Islet of Langerhans (tissue), 1 donor: ENCODE measurements around the gene GPR155.
"Not testable (repeated sequence)": the region's sequence is repeated elsewhere in the genome, so short reads cannot be mapped to it uniquely, and the experiment has no call there.

ENCODE experiments used
- FAIRE-seq: peaks from one replicate; lab custom pipeline; 2011; peaks lifted over from hg19 to GRCh38; lab: Jason Lieb, UNC

The GPR155 gene

GRCh38 chr2:174439323-174439722 is 47.5 kb downstream of the GPR155 start:
- FAIRE-seq: no peak

DNA sequence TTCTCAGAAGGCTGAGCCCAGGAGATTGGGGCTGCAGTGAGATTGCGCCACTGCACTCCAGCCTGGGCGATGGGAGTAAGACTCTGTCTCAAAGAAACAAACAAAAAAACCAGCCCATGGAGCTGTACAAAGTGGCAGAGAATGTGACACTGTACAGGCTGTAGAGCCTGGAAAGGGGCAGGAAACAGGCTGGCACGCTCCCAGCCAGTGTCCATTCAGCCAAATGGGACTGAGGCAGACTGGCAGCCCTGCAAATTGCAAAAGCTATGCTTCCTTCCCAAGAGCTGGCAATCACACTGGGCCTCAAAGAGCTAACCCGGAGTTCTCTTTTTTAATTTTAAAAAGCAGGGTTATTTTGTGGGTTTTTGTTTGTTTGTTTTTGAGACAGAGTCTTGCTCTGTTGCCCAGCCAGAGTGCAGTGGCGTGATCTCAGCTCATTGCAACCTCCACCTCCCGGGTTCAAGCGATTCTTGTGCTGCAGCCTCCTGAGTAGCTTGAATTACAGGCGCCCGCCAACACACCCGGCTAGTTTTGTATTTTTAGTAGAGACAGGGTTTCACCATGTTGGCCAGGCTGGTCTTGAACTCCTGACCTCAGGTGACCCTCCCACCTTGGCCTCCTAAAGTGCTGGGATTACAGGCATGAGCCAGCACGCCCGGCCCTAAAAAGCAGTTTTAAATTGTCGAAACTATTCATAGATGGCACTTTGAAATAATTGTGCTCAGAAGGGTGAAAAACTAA is 48.5 kb downstream of the GPR155 start:
- FAIRE-seq: no peak

- no peak for FAIRE-seq
Observed at GRCh38 chr2:174436351-174436750, 50.5 kb downstream of the GPR155 start.

DNA sequence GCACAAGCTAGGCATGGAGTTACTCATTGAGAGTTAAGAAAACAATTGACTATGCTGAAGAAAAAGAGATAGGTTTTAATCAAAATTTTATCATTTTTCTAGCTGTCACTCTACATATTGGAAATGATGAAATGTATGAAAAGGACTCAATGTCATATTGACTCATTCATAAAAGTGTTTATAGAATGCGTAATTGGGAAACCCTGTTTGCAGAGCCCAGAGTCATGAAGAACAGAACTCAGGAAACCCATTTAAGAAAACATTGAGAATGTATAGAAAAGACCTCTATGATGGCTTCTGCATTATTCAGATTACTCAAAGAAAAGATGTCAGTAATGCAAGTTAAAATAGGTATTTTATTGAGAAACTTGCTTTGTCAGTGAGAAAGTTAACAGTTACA is 54.9 kb downstream of the GPR155 start:
- no peak for FAIRE-seq

- no peak for FAIRE-seq
Observed at GRCh38 chr2:174430066-174430465, 56.8 kb downstream of the GPR155 start.

DNA sequence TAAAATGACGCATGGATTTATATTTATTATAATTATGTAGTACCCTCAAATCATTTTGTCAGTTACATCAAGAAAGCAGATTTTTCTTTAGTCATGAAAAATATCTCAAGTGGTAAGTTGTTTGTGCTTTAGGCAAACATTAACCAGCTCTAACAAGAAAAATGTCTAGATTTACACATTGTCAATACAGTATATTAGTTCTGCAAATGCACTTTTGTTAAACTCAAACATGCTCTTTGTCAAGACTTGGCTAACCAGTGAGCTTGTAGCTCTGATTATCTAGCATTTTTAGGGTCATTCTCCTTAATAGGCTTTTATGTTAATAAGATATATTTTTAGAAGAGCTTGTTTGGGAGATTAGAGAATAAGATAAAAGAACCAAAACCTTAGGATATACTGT is 58.6 kb downstream of the GPR155 start:
- FAIRE-seq: peak; percentile 74

GRCh38 chr2:174412256-174412655 is 74.6 kb downstream of the GPR155 start:
- no peak for FAIRE-seq

DNA sequence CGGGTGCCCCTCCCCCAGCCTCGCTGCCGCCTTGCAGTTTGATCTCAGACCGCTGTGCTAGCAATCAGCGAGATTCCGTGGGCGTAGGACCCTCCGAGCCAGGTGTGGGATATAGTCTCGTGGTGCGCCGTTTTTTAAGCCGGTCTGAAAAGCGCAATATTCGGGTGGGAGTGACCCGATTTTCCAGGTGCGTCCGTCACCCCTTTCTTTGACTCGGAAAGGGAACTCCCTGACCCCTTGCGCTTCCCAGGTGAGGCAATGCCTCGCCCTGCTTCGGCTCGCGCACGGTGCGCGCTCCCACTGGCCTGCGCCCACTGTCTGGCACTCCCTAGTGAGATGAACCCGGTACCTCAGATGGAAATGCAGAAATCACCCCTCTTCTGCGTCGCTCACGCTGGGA is 76.8 kb downstream of the GPR155 start:
- not testable (repeated sequence) for FAIRE-seq

- no peak for FAIRE-seq
Observed at GRCh38 chr2:174403628-174404027, 83.2 kb downstream of the GPR155 start.

- FAIRE-seq: no peak
Observed at GRCh38 chr2:174400853-174401252, 86.0 kb downstream of the GPR155 start.

- FAIRE-seq: no peak
Observed at GRCh38 chr2:174399171-174399570, 87.7 kb downstream of the GPR155 start.

DNA sequence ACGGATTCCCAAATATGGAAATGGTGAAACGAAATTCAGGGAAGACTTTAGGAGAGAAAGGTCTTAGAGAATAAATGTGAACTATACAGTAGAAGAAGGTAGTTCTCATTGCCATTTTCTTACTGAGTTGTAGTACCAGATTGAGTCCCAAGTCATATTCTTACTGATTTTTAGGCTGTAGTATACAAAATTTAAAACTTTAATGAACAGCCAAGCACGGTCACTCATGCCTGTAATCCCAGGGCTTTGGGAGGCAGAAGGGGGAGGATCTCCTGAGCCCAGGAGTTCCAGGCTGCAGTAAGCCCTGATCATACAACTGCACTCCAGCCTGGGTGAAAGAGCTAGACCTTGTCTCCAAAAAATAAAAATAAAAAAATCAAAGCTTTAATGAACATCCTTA is 89.1 kb downstream of the GPR155 start:
- FAIRE-seq: no peak

DNA sequence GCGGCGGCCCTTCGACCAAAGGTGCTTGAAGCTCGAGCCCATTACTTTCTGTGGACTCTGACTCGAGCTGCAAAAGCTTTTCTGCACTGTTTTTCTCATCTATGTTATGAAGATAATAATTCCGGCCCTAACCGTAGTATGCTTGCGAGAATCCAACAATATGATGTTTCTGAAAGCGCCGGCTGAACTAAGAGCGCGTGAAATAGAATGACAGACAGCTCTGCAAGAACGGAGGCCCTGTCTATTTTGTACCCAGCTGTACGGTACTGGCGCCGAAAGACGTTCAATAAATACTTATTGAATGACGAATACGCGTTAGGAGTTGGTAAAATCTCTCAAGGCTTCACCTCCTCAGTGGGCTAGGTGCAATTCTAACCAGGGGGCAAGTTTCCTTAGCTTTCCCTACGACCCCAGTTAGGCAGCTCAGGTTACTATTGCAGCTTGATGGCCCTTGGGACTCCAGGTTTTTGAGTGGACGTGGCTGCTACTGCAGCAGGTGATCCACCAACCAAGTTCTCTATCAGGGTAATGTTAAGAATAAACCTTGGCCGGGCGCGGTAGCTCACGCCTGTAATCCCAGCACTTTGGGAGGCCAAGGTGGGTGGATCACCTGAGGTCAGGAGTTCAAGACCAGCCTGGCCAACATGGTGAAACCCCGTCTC is 90.7 kb downstream of the GPR155 start:
- FAIRE-seq: no peak

GRCh38 chr2:174395284-174395968 is 91.4 kb downstream of the GPR155 start, which contains the start of gene SCRN3:
SCRN3 (plus strand) TSS chr2:174395730; CDS start chr2:174398284, 2,554 bp downstream.
- FAIRE-seq: peak; percentile 97

DNA sequence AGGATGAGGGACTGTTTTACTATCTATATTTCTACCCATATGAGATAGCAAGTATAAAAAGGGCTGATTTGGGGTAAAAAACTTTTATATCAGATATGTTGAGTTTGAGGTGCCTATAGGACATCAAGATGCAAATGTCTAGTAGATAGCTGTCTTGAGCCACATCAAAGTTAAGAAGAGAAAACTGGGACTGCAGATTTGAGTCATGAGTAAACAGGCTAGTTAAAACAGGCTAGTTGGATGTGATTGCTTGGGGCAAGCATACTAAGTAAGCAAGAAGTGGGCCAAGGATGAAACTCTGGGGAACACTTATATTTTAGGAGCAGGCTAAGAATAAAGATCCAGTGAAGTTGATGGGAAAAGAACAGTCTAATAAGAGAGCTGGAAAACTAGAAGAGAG is 94.1 kb downstream of the GPR155 start:
- FAIRE-seq: no peak

DNA sequence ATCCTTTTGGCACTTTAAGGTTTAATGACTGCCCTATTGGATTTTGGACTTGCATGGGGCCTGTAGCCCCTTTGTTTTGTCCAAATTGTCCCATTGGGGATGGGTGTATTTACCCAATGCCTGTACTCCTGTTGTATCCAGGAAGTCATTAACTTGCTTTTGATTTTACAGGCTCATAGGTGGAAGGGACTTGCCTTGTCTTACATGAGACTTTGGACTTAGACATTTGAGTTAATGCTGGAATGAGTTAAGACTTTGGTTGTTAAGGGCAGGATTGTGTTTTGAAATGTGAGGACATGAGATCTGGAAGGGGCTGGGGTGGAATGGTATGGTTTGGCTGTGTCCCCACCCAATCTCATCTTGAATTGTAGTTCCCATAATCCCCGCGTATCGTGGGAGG is 96.5 kb downstream of the GPR155 start:
- not testable (repeated sequence) for FAIRE-seq

GRCh38 chr2:174389542-174389941 is 97.3 kb downstream of the GPR155 start:
- FAIRE-seq: no peak

DNA sequence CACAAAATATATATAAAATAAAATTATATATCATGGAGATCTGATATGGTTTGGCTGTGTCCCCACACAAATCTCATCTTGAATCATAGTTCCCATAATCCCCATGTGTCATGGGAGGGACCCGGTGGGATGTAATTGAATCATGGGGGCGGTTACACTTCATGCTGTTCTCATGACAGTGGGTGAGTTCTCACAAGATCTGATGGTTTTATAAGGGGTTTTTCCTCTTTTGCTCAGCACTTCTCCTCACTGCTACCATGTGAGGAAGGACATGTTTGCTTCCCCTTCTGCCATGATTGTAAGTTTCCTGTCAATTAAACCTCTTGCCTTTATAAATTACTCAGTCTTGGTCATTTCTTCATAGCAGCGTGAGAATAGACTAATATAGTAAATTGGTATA is 98.1 kb downstream of the GPR155 start:
- FAIRE-seq: not testable (repeated sequence)

- no peak for FAIRE-seq
Observed at GRCh38 chr2:174385201-174385600, 101.6 kb downstream of the GPR155 start.

DNA sequence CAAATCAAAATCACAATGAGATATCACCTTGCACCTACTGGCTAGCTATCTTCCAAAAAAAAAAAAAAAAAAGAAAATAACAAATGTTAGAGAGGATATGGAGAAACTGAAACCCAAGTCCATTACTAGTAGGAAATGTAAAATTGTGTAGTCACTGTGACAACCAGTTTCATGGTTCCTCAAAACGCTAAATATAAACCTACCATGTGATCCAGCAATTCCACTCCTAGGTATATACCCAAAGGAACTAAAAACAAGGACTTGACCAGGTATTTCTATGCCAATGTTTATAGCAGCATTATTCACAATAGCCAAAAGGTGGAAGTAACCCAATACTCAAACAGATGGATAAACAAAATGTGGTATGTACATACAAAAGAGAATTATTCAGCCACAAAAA is 103.0 kb downstream of the GPR155 start:
- no peak for FAIRE-seq
